OCI-LY1 (cell line): ENCODE results near the gene RETN.

Experiments used
- CTCF ChIP-seq: fragments of 200-600 bp; sonication (generic), shearing (Covaris generic); IDR thresholded peaks from 2 replicates; pipeline ENCODE4 v1.5.1; 2017; ENCODE audit warnings: mild to moderate bottlenecking, antibody characterized with exemption, low read length, moderate library complexity, mixed read lengths
- EZH2 ChIP-seq: fragments of 200-600 bp; sonication (generic), shearing (Covaris generic); IDR thresholded peaks from 2 replicates; pipeline ENCODE4 v1.8.0; 2017; ENCODE audit warnings: borderline replicate concordance, mixed run types, mild to moderate bottlenecking, antibody characterized with exemption, low read length, moderate library complexity, mixed read lengths

GRCh38 chr19:7691497-7691896 is 22.6 kb downstream of the RETN start:
- TF ChIP-seq CTCF (no peak), EZH2 (no peak)
